H9 (cell line): ENCODE results near the gene TRAF3. TPM values are rescaled to one million over a fixed set of nuclear protein-coding genes. Genes with fewer than 3 reads are reported as not detected.

ENCODE experiments used
- DNase-seq: peaks from one replicate; pipeline ENCODE4 v3.0.0-alpha.2; 2017
- H2AFZ ChIP-seq: one replicate; pipeline ENCODE4 v1.6.1; 2013; ENCODE audit warnings: mild to moderate bottlenecking, low read length, control low read depth, moderate library complexity
- H2AK5ac ChIP-seq: 2 replicates; pipeline ENCODE4 v1.6.1; 2013; ENCODE audit warnings: low read length, control low read depth, mixed read lengths; ENCODE audit not compliant: insufficient read length
- H2BK120ac ChIP-seq: one replicate; pipeline ENCODE4 v1.6.1; 2013; ENCODE audit warnings: low read depth, mild to moderate bottlenecking, low read length, control low read depth, inconsistent platforms; ENCODE audit not compliant: poor library complexity, severe bottlenecking
- H2BK12ac ChIP-seq: 2 replicates; pipeline ENCODE4 v1.6.1; 2013; ENCODE audit warnings: low read length, control low read depth, mixed read lengths, low read depth; ENCODE audit not compliant: insufficient read length
- H2BK15ac ChIP-seq: 2 replicates; pipeline ENCODE4 v1.6.1; 2013; ENCODE audit warnings: low read depth, low read length, control low read depth
- H2BK20ac ChIP-seq: one replicate; pipeline ENCODE4 v1.6.1; 2013; ENCODE audit warnings: low read depth, mild to moderate bottlenecking, low read length, control low read depth, inconsistent platforms; ENCODE audit not compliant: poor library complexity, severe bottlenecking
- H2BK5ac ChIP-seq: 2 replicates; pipeline ENCODE4 v1.6.1; 2013; ENCODE audit warnings: low read length, control low read depth, mixed read lengths; ENCODE audit not compliant: insufficient read length
- H3K14ac ChIP-seq: 2 replicates; pipeline ENCODE4 v1.6.1; 2013; ENCODE audit warnings: low read length, control low read depth; ENCODE audit not compliant: insufficient read depth
- H3K18ac ChIP-seq: 2 replicates; pipeline ENCODE4 v1.6.1; 2013; ENCODE audit warnings: low read depth, mild to moderate bottlenecking, mixed read lengths, low read length, control low read depth; ENCODE audit not compliant: insufficient read length
- H3K23ac ChIP-seq: 2 replicates; pipeline ENCODE4 v1.6.1; 2013; ENCODE audit warnings: low read length, control low read depth, mixed read lengths, low read depth; ENCODE audit not compliant: insufficient read length
- H3K23me2 ChIP-seq: 2 replicates; pipeline ENCODE4 v1.6.1; 2013; ENCODE audit warnings: low read depth, mild to moderate bottlenecking, mixed read lengths, low read length, control low read depth; ENCODE audit not compliant: insufficient read length, poor library complexity, severe bottlenecking
- H3K27ac ChIP-seq: 2 replicates; pipeline ENCODE4 v1.5.1; 2013; ENCODE audit warnings: low read length, control low read depth, mixed read lengths, low read depth; ENCODE audit not compliant: insufficient read length
- H3K27me3 ChIP-seq: 2 replicates; pipeline ENCODE4 v1.6.1; 2013; ENCODE audit warnings: low read length, control low read depth, inconsistent platforms; ENCODE audit not compliant: insufficient read depth
- H3K4ac ChIP-seq: 2 replicates; pipeline ENCODE4 v1.6.1; 2013; ENCODE audit warnings: low read depth, mild to moderate bottlenecking, control low read depth, inconsistent platforms, low read length, moderate library complexity
- H3K4me1 ChIP-seq: 2 replicates; pipeline ENCODE4 v1.6.1; 2013; ENCODE audit warnings: low read length, control low read depth, inconsistent platforms; ENCODE audit not compliant: insufficient read depth
- H3K4me2 ChIP-seq: 2 replicates; pipeline ENCODE4 v1.6.1; 2013; ENCODE audit warnings: low read length, control low read depth, mixed read lengths; ENCODE audit not compliant: insufficient read length, insufficient read depth
- H3K56ac ChIP-seq: 2 replicates; pipeline ENCODE4 v1.6.1; 2013; ENCODE audit warnings: low read depth, mild to moderate bottlenecking, mixed read lengths, low read length, control low read depth; ENCODE audit not compliant: insufficient read length
- H3K79me1 ChIP-seq: 2 replicates; pipeline ENCODE4 v1.6.1; 2013; ENCODE audit warnings: low read depth, mild to moderate bottlenecking, moderate library complexity, low read length, control low read depth, inconsistent platforms; ENCODE audit not compliant: insufficient read depth, poor library complexity, severe bottlenecking
- H3K79me2 ChIP-seq: 2 replicates; pipeline ENCODE4 v1.6.1; 2013; ENCODE audit warnings: low read length, control low read depth, inconsistent platforms; ENCODE audit not compliant: insufficient read depth
- H3K9ac ChIP-seq: 2 replicates; pipeline ENCODE4 v1.6.1; 2013; ENCODE audit warnings: low read length, control low read depth, mixed read lengths; ENCODE audit not compliant: insufficient read length; ENCODE audit errors: extremely low read depth
- H3K9me3 ChIP-seq: one replicate; pipeline ENCODE4 v1.6.1; 2013; ENCODE audit warnings: low read depth, low read length, inconsistent platforms; ENCODE audit not compliant: control insufficient read depth
- H3T11ph ChIP-seq: one replicate; pipeline ENCODE4 v1.6.1; 2013; ENCODE audit warnings: mild to moderate bottlenecking, low read length, control low read depth, inconsistent platforms
- H4K20me1 ChIP-seq: one replicate; pipeline ENCODE4 v1.6.1; 2013; ENCODE audit not compliant: control insufficient read depth, insufficient read length, insufficient read depth
- H4K5ac ChIP-seq: 2 replicates; pipeline ENCODE4 v1.6.1; 2013; ENCODE audit warnings: low read depth, mild to moderate bottlenecking, mixed read lengths, low read length, control low read depth; ENCODE audit not compliant: insufficient read length
- H4K8ac ChIP-seq: replicated peaks from 2 replicates; pipeline ENCODE4 v1.6.1; 2013; ENCODE audit warnings: low read length, control low read depth, mixed read lengths, low read depth; ENCODE audit not compliant: insufficient read length
- H4K91ac ChIP-seq: 2 replicates; pipeline ENCODE4 v1.6.1; 2013; ENCODE audit warnings: low read depth, mild to moderate bottlenecking, moderate library complexity, mixed read lengths, low read length, control low read depth; ENCODE audit not compliant: insufficient read length
- H3K27ac Mint-ChIP-seq, 3 experiments: 2 replicates in 2 of 3; 3 replicates in 1 of 3; pipeline ENCODE4 v1.8.0; 2020 to 2021; ENCODE audit warnings: mixed read lengths in 3 of 3, mild to moderate bottlenecking in 1 of 3, moderate library complexity in 1 of 3
- H3K27me3 Mint-ChIP-seq: 2 replicates; pipeline ENCODE4 v1.8.0; 2021; ENCODE audit warnings: low read depth, mild to moderate bottlenecking, moderate library complexity, mixed read lengths
- H3K36me3 Mint-ChIP-seq, 3 experiments: 2 replicates in 2 of 3; 3 replicates in 1 of 3; pipeline ENCODE4 v1.8.0; 2020 to 2021; ENCODE audit warnings: low read depth in 3 of 3, mixed read lengths in 3 of 3; ENCODE audit not compliant: insufficient read depth in 1 of 3
- H3K4me1 Mint-ChIP-seq, 2 experiments: 2 replicates each; pipeline ENCODE4 v1.8.0; 2020; ENCODE audit warnings: mixed read lengths in 2 of 2
- H3K4me3 Mint-ChIP-seq, 2 experiments: 2 replicates in 1 of 2; 3 replicates in 1 of 2; pipeline ENCODE4 v1.8.0; 2020 to 2021; ENCODE audit warnings: mild to moderate bottlenecking in 2 of 2, mixed read lengths in 2 of 2, moderate library complexity in 1 of 2
- H3K9me3 Mint-ChIP-seq, 2 experiments: 2 replicates in 1 of 2; 3 replicates in 1 of 2; pipeline ENCODE4 v1.8.0; 2020; ENCODE audit warnings: mild to moderate bottlenecking in 2 of 2, mixed read lengths in 2 of 2, moderate library complexity in 1 of 2
- CTCF ChIP-seq: fragments of 200-600 bp; sonication (generic); conservative IDR thresholded peaks from 3 replicates; pipeline ENCODE4 v1.8.0; 2021; ENCODE audit warnings: antibody characterized with exemption, mild to moderate bottlenecking
- WGBS: extraction: QIAGEN DNeasy Blood & Tissue Kit; methylation state at CpG from one replicate; pipeline ENCODE4 v1.1.7; 2013; ENCODE audit warnings: missing lambda C conversion rate, low lambda C conversion rate, mixed read lengths; ENCODE audit not compliant: insufficient read length; ENCODE audit errors: extremely low coverage; 5-methylcytosine and 5-hydroxymethylcytosine counted together
- total RNA-seq: library from RNA; stranded (reverse); gene quantifications from 2 replicates; pipeline ENCODE4 v1.2.1, GENCODE V29; 2021

TRAF3 gene
- total RNA-seq, 1 experiment from 2014 or later: 9.6 TPM

GRCh38 chr14:102945346-102946130 is 168.3 kb downstream of the TRAF3 start:
- H4K91ac ChIP-seq: no peak overlapping the region
- TF ChIP-seq CTCF: no peak
- H3K27ac Mint-ChIP-seq: no peak overlapping the region
- H2AFZ ChIP-seq: no peak overlapping the region
- H4K5ac ChIP-seq: no peak overlapping the region
- H3K27me3 ChIP-seq: no peaks in the 10 kb centered on the region
- H2AK5ac ChIP-seq: no peak overlapping the region
- no peak overlapping the region for H3K4ac ChIP-seq
- no peak overlapping the region for H2BK5ac ChIP-seq
- no peak for DNase-seq
- H3K18ac ChIP-seq: no peak overlapping the region
- no peaks in the 10 kb centered on the region for H3K79me1 ChIP-seq
- peaks cover 36 to 84% (median 71%) of the 10 kb centered on the region in 3 experiments for H3K36me3 Mint-ChIP-seq
- no peaks in the 10 kb centered on the region for H3K27me3 Mint-ChIP-seq
- no peak overlapping the region for H4K8ac ChIP-seq
- H3K79me2 ChIP-seq: no peaks in the 10 kb centered on the region
- no peaks in the 10 kb centered on the region for H3K4me1 ChIP-seq
- no CpG with 5 or more reads among the region's 29 CpGs for WGBS
- no peaks in the 10 kb centered on the region for H3K9me3 ChIP-seq
- H3K9ac ChIP-seq: no peak overlapping the region
- H3K23me2 ChIP-seq: no peaks in the 10 kb centered on the region
- no peak overlapping the region for H3K14ac ChIP-seq
- H3T11ph ChIP-seq: no peak overlapping the region
- H2BK120ac ChIP-seq: no peak overlapping the region
- no peak overlapping the region for H2BK15ac ChIP-seq
- no peak overlapping the region for H2BK12ac ChIP-seq
- H2BK20ac ChIP-seq: no peak overlapping the region
- H3K56ac ChIP-seq: no peak overlapping the region
- no peak overlapping the region for H3K27ac ChIP-seq
- no peaks in the 10 kb centered on the region for H4K20me1 ChIP-seq
- no peaks in the 10 kb centered on the region for H3K9me3 Mint-ChIP-seq
- H3K23ac ChIP-seq: no peak overlapping the region
- no peak overlapping the region for H3K4me2 ChIP-seq
- H3K4me1 Mint-ChIP-seq: no peaks in the 10 kb centered on the region
- no peak overlapping the region for H3K4me3 Mint-ChIP-seq
